Hypothalamus (tissue), 51 donors: ENCODE data around the gene CCL2.

Source experiments
- DNase-seq, 51 donors: peaks; one replicate each; lab custom pipeline; 2025; lab: John Stamatoyannopoulos, UW

CCL2 gene

GRCh38 chr17:34260861-34261260 lies 5.8 kb downstream of the CCL2 start:
- DNase-seq: no peak

DNA sequence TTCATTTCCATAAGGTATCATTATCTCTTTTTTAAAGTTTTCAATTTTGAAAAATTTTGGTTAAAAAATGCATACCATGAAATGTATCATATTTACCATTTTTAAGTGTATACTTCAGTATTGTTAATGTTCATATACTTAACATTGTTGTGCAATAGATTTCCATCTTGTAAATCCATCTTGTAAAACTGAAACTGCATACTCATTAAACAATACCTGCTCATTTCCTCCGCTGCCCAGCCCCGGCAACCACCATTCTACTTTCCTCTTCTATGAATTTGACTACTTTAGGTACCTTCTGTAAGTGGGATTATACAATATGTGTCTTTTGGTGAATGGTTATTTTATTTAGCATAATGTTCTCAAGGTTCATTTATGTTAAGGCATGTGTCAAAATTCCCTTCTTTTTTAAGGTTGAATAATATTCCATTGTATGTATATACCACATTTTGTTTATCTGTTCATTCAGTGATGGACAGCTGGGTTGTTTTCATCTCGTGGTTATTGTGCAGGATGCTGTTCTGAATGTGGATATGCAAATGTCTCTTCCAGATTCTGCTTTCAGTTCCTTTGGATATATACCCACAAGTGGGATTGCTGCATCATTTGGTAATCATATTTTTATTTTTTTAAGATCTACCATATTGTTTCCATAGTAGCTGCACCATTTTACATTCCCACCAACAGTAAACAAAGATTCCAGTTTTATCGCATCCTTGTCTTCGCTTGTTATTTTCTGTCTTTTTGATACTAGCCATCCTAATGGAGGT lies 6.7 kb downstream of the CCL2 start:
- no peak for DNase-seq

- no peak for DNase-seq
Observed at GRCh38 chr17:34265711-34266110, 10.6 kb downstream of the CCL2 start.

DNA sequence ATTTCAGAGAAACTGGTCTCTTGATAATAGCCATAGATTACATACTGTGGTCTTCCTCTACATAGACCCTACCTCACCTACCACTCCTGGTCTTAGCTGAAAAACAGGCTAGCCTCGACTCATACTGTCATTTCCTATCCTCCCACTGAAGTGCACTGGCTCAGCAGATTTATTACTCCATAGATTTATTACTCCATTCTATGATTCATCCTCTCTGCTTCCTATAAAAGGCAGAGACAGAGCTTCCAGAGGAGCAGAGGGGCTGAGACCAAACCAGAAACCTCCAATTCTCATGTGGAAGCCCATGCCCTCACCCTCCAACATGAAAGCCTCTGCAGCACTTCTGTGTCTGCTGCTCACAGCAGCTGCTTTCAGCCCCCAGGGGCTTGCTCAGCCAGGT lies 14.9 kb downstream of the CCL2 start, which contains the start of gene CCL7:
TSS of gene CCL7 (plus strand) at position 253 of the 400 bp plus-strand sequence. CDS start at position 323, 70 bp downstream.
- no peak for DNase-seq

DNA sequence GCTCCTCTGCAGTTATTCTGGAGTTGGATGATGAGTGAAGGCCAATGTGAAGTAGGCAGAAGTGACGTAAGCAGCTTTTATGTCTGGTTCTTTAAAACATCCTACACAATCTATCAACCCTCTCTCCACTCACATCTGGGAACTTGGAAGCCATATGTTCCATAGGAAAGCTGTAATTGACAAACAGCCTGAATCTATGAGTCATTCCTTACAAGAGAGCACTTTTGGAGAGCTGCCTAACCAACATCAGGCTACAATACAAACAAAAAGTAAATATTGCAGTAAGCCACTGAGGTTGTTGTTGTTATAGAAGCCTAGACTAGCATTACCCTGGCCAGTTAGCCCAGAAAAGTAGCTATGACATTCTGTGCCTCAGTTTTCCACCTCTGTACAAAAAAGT lies 20.8 kb downstream of the CCL2 start:
- DNase-seq: no peak

DNA sequence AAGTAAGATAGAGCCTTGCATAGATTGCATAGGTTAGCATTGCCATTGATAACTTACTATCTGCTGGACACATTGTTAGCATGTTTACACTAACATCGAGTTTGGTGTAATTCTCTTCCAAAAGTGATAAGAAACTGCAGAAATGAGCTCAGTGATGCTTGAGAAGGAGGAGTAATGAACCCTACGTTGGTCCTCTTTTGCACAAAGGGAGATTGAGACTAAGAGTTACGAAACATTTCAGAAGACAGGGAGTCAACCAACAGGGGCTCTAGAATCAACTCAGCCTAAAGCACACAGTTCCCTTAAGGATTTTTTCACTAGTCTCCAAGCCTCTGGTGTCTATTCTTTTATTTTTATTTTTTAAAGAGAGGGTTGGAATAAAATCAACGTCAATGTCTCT lies 21.7 kb downstream of the CCL2 start:
- DNase-seq: no peak

DNA sequence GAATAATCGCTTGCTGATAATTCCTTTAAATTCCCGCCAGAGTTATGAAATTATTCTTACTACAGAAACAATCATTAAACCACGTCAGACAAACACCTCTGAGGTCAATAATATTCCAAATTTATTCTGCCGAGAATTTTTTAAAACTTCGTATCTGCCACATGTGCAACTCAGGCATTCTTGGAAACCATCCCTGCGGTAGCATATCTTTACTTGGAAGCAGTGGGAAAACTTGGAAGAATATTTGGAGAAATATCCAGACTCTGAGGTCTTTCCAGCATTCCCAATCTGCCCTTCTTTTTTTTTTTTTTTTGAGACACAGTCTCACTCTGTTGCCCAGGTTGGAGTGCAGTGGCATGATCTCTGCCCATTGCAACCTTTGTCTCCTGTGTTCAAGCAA lies 28.5 kb downstream of the CCL2 start:
- DNase-seq: no peak

DNA sequence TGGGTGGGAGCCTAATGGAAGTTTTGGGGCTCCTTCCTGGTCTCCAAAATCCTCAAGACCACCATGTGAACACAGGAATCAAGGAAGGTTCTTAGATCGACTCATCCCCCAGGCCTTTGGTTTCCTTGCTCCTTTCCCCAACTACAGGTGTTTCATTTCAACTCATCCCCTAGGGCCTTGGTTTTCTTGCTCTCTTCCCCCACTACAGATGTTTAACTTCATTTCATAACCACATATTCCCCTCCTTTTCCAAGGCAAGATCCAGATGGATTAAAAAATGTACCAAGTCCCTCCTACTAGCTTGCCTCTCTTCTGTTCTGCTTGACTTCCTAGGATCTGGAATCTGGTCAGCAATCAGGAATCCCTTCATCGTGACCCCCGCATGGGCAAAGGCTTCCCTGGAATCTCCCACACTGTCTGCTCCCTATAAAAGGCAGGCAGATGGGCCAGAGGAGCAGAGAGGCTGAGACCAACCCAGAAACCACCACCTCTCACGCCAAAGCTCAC lies 30.3 kb downstream of the CCL2 start, which contains the start of gene CCL11:
TSS of gene CCL11 (plus strand) at position 457 of the 507 bp plus-strand sequence. CDS start 67 bp downstream, outside the sequence.
- no peak for DNase-seq

- DNase-seq: no peak
Observed at GRCh38 chr17:34287875-34288274, 32.8 kb downstream of the CCL2 start.

- no peak for DNase-seq
Observed at GRCh38 chr17:34290586-34290985, 35.5 kb downstream of the CCL2 start.

GRCh38 chr17:34291721-34292348 lies 36.8 kb downstream of the CCL2 start:
- no peak for DNase-seq

DNA sequence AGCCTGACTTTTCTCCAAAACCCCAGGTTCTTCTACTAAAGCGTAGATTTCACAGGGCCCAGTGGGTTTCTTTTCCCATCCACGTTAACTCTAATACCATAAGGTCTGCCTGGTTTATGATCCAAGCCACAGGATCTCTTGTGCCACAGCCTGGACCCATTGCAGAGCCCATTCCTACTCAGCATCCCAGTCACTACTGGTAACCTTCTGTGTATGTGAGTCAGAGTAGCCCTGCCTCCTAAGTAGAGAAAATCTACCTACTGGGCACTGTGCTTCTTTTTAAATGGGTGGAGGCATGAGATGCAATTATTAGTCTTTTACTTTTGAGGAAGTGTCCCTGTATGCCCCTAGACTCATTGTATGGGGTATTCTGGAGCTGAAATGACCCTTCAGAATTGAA lies 43.9 kb downstream of the CCL2 start:
- no peak for DNase-seq

DNA sequence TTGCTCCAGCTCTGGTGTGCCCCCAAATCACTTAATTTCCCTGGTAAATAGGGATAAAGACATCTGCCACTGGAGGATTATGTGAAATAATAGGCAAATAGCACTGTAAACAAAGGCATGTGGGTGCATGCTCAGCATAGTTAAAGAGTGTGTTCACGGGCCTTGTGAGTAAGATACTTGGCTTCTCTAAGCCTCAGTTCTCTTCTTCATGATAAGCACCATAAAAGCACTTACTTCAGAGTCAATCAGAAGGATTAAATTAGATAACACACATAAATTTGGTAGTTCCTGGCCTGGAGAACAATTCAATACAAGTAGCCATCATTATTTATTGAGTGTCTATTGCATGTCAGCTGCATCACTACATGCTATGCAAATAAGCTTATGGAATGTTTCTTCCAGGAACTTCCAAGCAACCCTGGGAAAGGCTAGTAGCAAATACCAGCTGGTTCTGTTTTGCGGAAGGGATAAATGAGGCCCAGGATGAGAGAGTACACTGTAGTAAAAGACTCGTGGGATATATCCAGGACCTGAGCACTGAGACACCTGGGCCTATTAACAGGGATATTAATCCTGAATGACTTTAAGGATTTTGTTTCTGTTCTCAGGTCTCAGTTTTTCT lies 45.0 kb downstream of the CCL2 start:
- no peak for DNase-seq

GRCh38 chr17:34300652-34301370 lies 45.7 kb downstream of the CCL2 start:
- no peak for DNase-seq

DNA sequence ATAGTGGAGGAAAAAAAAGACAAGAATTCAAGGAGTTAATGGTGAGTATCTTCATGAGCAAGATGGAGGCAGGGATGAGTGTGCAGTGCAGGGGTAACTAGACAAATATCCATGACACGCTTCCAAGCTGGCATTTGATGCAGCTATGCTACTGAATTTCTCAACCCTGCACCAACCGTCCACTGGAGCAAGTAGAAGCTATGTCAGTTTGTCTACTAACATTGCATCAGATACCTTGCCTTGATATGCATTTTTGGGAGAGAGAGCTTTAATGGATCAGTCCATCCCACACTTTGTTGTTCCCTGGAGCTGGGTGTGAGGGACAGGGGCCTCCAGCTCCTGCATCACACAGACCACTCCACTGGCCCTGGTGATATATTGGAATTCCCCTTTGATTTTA lies 46.9 kb downstream of the CCL2 start:
- no peak for DNase-seq

DNA sequence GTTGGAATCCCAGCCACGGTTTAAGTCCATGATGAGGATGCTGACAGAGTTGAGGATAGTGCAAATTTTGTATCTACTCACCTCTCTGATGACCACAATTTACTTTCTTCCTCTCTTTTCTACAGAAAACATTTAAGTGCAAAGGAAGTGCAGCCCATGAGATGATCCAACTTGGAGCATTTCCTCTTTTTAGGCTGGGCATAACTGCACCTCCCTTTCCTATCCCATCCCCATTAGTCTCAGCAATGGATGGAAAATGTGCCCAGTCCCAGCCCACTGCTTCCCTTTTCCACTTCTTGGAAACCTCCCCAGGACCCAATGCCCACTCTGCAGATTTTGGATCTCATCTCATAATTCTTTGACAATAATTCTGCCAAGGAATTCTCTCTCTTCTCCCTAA lies 47.6 kb downstream of the CCL2 start:
- no peak for DNase-seq

DNA sequence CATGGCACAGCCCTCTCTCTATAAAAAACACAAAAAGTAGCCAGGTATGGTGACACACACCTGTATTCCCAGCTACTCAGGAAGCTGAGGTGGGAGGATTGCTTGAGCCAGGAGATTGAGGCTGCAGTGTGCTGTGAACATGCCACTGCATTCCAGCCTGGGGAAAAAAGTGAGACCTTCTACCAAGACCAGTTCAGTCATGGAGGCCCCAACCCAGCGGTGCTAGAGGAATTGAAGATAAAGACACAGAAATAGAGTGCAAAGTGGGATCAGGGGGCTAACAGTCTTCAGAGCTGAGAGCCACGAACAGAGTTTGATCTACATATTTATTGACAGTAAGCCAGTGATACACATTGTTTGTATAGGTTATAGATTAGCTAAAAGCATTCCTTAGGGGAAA lies 48.5 kb downstream of the CCL2 start:
- DNase-seq: no peak

- DNase-seq: no peak
Observed at GRCh38 chr17:34305061-34305460, 50.0 kb downstream of the CCL2 start.

DNA sequence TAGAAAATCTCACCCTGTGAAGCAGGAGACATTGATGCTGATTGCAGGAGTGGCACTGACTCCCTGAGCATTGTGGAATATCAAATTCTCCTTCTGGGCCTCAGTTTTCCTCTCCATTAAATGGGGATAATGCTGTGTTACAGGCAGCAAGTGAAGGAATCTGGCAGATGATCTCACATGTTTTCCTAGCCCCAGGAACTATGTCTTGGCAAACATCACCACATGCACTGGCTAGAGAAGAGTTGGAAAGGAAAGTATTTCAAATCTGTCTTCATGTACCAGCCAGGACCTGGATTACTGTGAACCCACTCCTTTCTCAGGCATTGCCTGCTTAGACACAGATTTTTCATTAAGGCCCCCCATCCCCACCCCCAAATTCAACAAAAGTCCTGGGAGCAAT lies 50.5 kb downstream of the CCL2 start:
- no peak for DNase-seq

DNA sequence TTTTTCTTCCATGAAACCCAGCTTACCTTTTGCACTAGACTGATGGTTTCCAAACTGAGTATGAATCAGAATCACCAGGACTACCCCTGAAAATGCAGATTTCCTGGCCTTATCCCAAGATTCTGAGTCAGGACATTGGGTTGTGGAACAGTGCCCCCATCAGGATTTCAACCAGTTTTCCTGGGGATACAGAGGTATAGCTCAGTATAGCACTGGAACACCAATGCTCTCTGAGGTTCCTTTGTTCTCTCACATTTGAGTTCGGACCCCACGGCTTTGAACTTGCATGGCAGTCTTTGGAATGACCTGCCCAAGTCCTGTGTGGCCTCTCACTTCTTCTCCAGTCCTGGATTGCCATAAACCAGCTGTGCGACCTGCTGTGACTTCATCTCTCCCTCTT lies 51.4 kb downstream of the CCL2 start:
- peak in 5 of 51 donors; percentile 0 to 12 (median 3) for DNase-seq
